Mesendoderm (in vitro differentiated cells): ENCODE results near the gene GAPT.

Source experiments
- DNase-seq: peaks from one replicate; pipeline ENCODE4 v3.0.0; 2013
- H2AK5ac ChIP-seq: 2 replicates; pipeline ENCODE4 v1.6.1; 2013; ENCODE audit warnings: low read length, inconsistent platforms
- H2BK120ac ChIP-seq: 2 replicates; pipeline ENCODE4 v1.6.1; 2013; ENCODE audit warnings: low read depth, mild to moderate bottlenecking, low read length, moderate library complexity, mixed read lengths
- H2BK15ac ChIP-seq: replicated peaks from 2 replicates; pipeline ENCODE4 v1.6.1; 2013; ENCODE audit warnings: low read depth, mild to moderate bottlenecking, moderate library complexity
- H2BK5ac ChIP-seq: 2 replicates; pipeline ENCODE4 v1.6.1; 2013; ENCODE audit warnings: low read length, inconsistent platforms
- H3K18ac ChIP-seq: 2 replicates; pipeline ENCODE4 v1.6.1; 2013; ENCODE audit warnings: mild to moderate bottlenecking, low read length, mixed read lengths
- H3K23ac ChIP-seq: one replicate; pipeline ENCODE4 v1.6.1; 2013; ENCODE audit warnings: low read length
- H3K27ac ChIP-seq: 2 replicates; pipeline ENCODE4 v1.5.1; 2013; ENCODE audit warnings: low read depth, mild to moderate bottlenecking, inconsistent platforms, low read length, moderate library complexity
- H3K27me3 ChIP-seq: 2 replicates; pipeline ENCODE4 v1.6.1; 2013; ENCODE audit warnings: low read length, control low read depth, mild to moderate bottlenecking, inconsistent platforms; ENCODE audit not compliant: insufficient read depth, poor library complexity
- H3K36me3 ChIP-seq: 2 replicates; pipeline ENCODE4 v1.6.1; 2013; ENCODE audit warnings: low read length, inconsistent platforms; ENCODE audit not compliant: control insufficient read depth, insufficient read depth
- H3K4ac ChIP-seq: one replicate; pipeline ENCODE4 v1.6.1; 2013; ENCODE audit warnings: low read depth, mild to moderate bottlenecking, low read length, moderate library complexity
- H3K4me1 ChIP-seq: 2 replicates; pipeline ENCODE4 v1.6.1; 2013; ENCODE audit warnings: low read depth, low read length, inconsistent platforms; ENCODE audit not compliant: control insufficient read depth
- H3K4me2 ChIP-seq: 2 replicates; pipeline ENCODE4 v1.6.1; 2013; ENCODE audit warnings: low read length
- H3K4me3 ChIP-seq: 2 replicates; pipeline ENCODE4 v1.5.1; 2013; ENCODE audit warnings: mild to moderate bottlenecking, low read length
- H3K56ac ChIP-seq: one replicate; pipeline ENCODE4 v1.6.1; 2013; ENCODE audit warnings: low read length
- H3K79me1 ChIP-seq: 2 replicates; pipeline ENCODE4 v1.6.1; 2013; ENCODE audit warnings: low read length, inconsistent platforms
- H3K79me2 ChIP-seq: 2 replicates; pipeline ENCODE4 v1.6.1; 2013; ENCODE audit warnings: mild to moderate bottlenecking, low read length; ENCODE audit not compliant: control insufficient read depth, insufficient read depth
- H3K9ac ChIP-seq: 2 replicates; pipeline ENCODE4 v1.6.1; 2013; ENCODE audit warnings: low read length, inconsistent platforms
- H4K5ac ChIP-seq: one replicate; pipeline ENCODE4 v1.6.1; 2013; ENCODE audit warnings: low read length
- H4K8ac ChIP-seq: one replicate; pipeline ENCODE4 v1.6.1; 2013; ENCODE audit warnings: low read depth, mild to moderate bottlenecking, control low read depth, low read length, moderate library complexity
- WGBS: extraction: QIAGEN DNeasy Blood & Tissue Kit; methylation state at CpG from one replicate; pipeline ENCODE4 v1.1.7; 2013; ENCODE audit warnings: low lambda C conversion rate, missing lambda C conversion rate; ENCODE audit not compliant: insufficient coverage; ENCODE audit errors: extremely low coverage; 5-methylcytosine and 5-hydroxymethylcytosine counted together

Gene GAPT

DNA sequence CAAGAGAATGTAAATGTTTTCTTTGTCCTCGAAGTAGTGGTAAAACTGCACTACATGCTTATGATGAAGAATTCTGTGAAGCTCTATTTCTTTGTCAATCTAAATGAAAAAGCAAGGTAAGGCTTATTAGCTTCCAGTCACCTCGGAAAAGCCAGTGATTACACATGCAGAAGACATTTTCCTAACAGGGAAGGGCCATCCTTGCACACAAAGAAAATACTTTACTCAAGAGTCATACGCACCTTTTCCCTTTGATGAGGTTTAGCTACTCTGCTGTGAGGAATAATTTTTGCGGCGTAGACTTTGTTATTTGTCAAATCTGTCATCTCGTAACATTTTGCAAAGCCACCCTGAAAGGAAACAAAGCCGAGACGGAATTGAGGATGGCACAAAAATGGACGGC is 32.5 kb upstream of the GAPT start:
- H2BK5ac ChIP-seq = no peak overlapping the region
- H2BK15ac ChIP-seq = no peak overlapping the region
- peak overlapping the region; percentile 83 for H3K4me2 ChIP-seq
- no peak overlapping the region for H3K4ac ChIP-seq
- H2AK5ac ChIP-seq = no peak overlapping the region
- H3K23ac ChIP-seq = no peak overlapping the region
- H3K79me1 ChIP-seq = peaks cover 1% of the 10 kb centered on the region
- H2BK120ac ChIP-seq = no peak overlapping the region
- H3K56ac ChIP-seq = peak overlapping the region; percentile 19
- H3K4me1 ChIP-seq = no peaks in the 10 kb centered on the region
- no peak overlapping the region for H3K18ac ChIP-seq
- peak overlapping the region; percentile 77 for H3K4me3 ChIP-seq
- no peak overlapping the region for H3K27ac ChIP-seq
- DNase-seq = peak; percentile 75
- H3K27me3 ChIP-seq = no peaks in the 10 kb centered on the region
- H4K5ac ChIP-seq = no peak overlapping the region
- H3K79me2 ChIP-seq = peaks cover 12% of the 10 kb centered on the region
- H3K36me3 ChIP-seq = peaks cover 5% of the 10 kb centered on the region
- WGBS = no CpG with 5 or more reads among the region's 9 CpGs
- peak overlapping the region; percentile 80 for H3K9ac ChIP-seq
- no peak overlapping the region for H4K8ac ChIP-seq

DNA sequence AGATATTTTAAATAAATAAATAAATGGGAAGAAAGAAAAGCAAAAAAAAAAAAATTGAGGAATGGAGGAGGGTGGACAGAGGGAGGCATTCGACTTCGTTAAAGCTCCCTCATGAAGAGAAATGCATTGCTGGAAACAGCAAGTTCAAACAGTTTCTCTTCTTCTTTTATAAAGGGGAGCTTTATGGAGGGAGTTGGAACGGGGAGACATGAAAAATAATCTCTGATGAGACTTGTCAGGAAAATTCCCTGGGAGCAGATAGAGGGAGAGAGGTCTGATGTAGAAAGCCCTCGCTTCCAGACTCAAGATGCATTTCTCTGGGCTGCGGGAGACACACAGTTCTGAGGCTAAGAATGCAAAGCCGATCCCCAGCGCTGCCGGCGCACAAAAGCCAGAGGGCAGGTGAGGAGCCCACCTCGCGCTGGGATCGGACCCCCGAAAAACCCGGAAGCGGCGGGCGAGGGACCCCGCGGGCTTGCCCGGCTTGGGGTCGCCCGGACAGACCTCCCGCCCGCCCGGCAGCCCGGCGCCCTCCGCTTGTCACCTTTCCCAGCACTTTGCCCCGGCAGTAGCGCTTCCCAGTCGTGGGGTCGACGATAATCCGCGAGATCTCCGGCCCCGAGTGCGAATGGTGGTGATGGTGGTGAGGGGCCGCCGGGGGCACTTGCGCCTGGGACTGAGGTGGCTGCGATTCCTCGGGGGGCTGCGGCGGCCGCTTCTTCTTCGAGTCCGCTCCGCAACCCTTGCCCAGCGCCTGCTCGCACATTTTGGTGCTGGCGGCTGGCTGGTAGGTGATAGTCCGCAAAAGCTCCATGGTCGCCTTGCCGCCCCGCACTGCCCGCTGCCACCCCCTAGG is 31.9 kb upstream of the GAPT start:
- Histone ChIP-seq H3K27me3 (no peaks in the 10 kb centered on the region), H2AK5ac (no peak overlapping the region), H3K4me3 (peak overlapping the region; percentile 77), H3K79me1 (peaks cover 1% of the 10 kb centered on the region), H3K4ac (no peak overlapping the region), H4K8ac (no peak overlapping the region), H3K56ac (peak overlapping the region; percentile 91), H2BK5ac (no peak overlapping the region), H3K9ac (peak overlapping the region; percentile 80), H2BK15ac (no peak overlapping the region), H3K18ac (peak overlapping the region; percentile 12), H4K5ac (no peak overlapping the region), H3K36me3 (peaks cover 3% of the 10 kb centered on the region), H3K23ac (peak overlapping the region; percentile 84), H3K4me2 (peak overlapping the region; percentile 83), H2BK120ac (no peak overlapping the region), H3K79me2 (peaks cover 12% of the 10 kb centered on the region), H3K4me1 (no peaks in the 10 kb centered on the region), H3K27ac (no peak overlapping the region)
- no CpG with 5 or more reads among the region's 57 CpGs for WGBS
- DNase-seq = peak; percentile 66

DNA sequence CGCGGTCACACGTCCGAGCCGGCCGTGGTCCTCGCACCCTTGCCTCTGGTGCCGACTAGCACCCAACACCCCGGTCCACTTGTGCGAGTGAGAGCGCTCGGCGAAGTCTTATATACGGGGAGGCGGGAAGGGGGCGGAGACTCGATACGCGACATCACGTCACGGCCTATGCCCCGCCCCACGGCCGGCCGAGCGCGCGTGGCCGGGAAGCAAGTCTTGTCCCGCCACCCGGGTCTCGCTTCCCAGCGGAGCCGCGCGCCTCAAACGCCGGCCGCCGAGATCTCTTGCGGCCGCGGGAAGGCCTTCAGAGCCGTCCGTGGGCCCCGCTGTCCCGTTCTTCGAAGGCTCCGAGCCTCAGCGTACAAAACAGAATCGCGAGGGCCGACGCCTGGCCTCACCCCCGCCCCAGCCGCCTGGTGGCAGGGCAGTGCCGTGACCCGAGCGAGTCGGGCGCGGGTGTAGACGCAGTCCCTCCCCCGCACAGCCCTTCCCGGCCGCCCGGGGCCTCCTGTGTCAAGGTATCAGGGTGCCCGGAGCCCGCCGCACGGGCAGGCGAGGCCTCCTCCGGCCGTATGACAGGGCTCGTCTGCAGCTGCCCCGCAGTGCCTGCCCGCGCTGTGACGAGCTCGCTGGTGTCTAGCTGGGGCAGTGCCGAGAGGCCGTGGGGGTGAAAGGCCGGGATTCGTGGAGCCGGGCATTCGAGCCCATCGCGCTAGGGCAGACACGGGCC is 31.1 kb upstream of the GAPT start, which contains the start of gene PLK2:
Gene PLK2, minus strand, starts transcription at position 85 of the 730 bp plus-strand sequence. CDS start 127 bp downstream, outside the sequence.
- H3K18ac ChIP-seq = peak within 1 kb of the TSS; percentile 33
- H3K27ac ChIP-seq = peak within 1 kb of the TSS; percentile 32
- H3K79me2 ChIP-seq = peaks cover 12% of the 10 kb centered on the region
- H3K4me3 ChIP-seq = peak within 1 kb of the TSS; percentile 77
- H2BK120ac ChIP-seq = no peak within 1 kb of the TSS
- peak within 1 kb of the TSS; percentile 84 for H3K23ac ChIP-seq
- no CpG with 5 or more reads among the region's 89 CpGs for WGBS
- H3K4me2 ChIP-seq = peak within 1 kb of the TSS; percentile 83
- peak; percentile 89 for DNase-seq
- no peak within 1 kb of the TSS for H3K4ac ChIP-seq
- H3K36me3 ChIP-seq = peaks cover under 1% of the 10 kb centered on the region
- H2BK15ac ChIP-seq = no peak within 1 kb of the TSS
- peak within 1 kb of the TSS; percentile 91 for H3K56ac ChIP-seq
- peak within 1 kb of the TSS; percentile 80 for H3K9ac ChIP-seq
- H4K5ac ChIP-seq = no peak within 1 kb of the TSS
- no peaks in the 10 kb centered on the region for H3K4me1 ChIP-seq
- H2AK5ac ChIP-seq = no peak within 1 kb of the TSS
- no peaks in the 10 kb centered on the region for H3K27me3 ChIP-seq
- H2BK5ac ChIP-seq = no peak within 1 kb of the TSS
- peaks cover 1% of the 10 kb centered on the region for H3K79me1 ChIP-seq
- no peak within 1 kb of the TSS for H4K8ac ChIP-seq

DNA sequence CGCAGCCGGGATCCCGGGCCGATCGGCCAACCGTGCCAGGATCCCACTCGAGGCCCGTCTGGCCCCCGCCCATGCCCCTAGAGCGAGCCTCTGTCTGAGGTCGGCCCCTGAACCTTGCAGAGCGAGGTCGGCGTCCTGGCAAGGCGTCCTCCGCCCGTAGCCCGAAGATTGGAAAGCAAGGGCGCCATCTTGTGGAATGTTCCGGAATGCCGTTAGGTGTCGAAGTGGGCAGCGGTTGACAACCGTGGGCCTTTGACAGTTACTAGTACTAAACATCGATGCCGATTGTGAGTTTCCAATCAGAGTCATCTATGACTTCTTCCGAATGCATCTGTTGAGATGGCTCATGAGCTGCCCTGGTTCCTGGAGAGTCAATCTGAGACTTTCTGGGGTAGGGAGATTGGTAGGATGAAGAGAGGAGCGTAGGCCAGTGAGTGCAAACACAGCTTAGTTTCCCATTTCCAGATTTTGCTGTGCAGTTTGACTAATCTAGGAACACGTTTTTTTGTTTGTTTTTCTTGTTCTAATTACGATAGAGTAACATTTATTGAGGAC is 30.4 kb upstream of the GAPT start:
- Histone ChIP-seq H3K18ac (peak overlapping the region; percentile 33), H3K56ac (peak overlapping the region; percentile 89), H3K79me1 (peaks cover 1% of the 10 kb centered on the region), H3K4me1 (no peaks in the 10 kb centered on the region), H2BK5ac (no peak overlapping the region), H3K4me3 (peak overlapping the region; percentile 45), H3K79me2 (peaks cover 12% of the 10 kb centered on the region), H3K23ac (peak overlapping the region; percentile 2), H4K8ac (no peak overlapping the region), H3K36me3 (no peaks in the 10 kb centered on the region), H3K27ac (peak overlapping the region; percentile 32), H3K4me2 (peak overlapping the region; percentile 78), H2BK120ac (no peak overlapping the region), H2AK5ac (no peak overlapping the region), H3K4ac (no peak overlapping the region), H2BK15ac (no peak overlapping the region), H3K27me3 (no peaks in the 10 kb centered on the region), H3K9ac (peak overlapping the region; percentile 80), H4K5ac (no peak overlapping the region)
- DNase-seq = peak; percentile 94
- WGBS = no CpG with 5 or more reads among the region's 30 CpGs

DNA sequence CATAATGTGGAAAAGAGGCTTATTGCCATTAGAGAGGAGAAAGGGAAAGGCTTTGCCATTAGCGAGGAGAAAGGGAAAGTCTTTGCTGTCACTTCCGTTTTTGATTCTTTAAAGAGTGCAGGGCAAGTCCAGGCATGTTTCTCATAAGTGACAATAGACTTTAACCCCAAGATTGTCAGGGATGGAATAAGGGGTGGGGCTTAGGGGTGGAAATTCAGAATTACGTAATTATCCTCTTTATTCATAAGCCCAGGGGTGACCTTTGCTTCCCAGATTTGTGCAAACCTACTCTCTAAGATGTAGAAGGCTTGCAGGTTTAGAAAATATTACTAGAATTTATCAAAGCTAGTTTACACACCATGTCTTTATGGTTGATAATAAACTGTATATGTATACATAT is 29.1 kb upstream of the GAPT start:
- Histone ChIP-seq H2BK5ac (no peak overlapping the region), H3K79me1 (no peaks in the 10 kb centered on the region), H3K36me3 (no peaks in the 10 kb centered on the region), H2BK120ac (no peak overlapping the region), H3K18ac (no peak overlapping the region), H4K8ac (no peak overlapping the region), H3K4me2 (no peak overlapping the region), H3K27me3 (no peaks in the 10 kb centered on the region), H3K9ac (no peak overlapping the region), H2BK15ac (peak overlapping the region; percentile 23), H3K4ac (no peak overlapping the region), H3K4me1 (no peaks in the 10 kb centered on the region), H4K5ac (no peak overlapping the region), H3K23ac (no peak overlapping the region), H3K56ac (no peak overlapping the region), H2AK5ac (no peak overlapping the region), H3K79me2 (peaks cover 12% of the 10 kb centered on the region), H3K27ac (no peak overlapping the region), H3K4me3 (no peak overlapping the region)
- no CpG with 5 or more reads among the region's 3 CpGs for WGBS
- DNase-seq = no peak
